Heart right ventricle (tissue), 16 donors: ENCODE results near the gene SPDYE4. TPM values are rescaled to one million over a fixed set of nuclear protein-coding genes. Genes with fewer than 3 reads are reported as not detected.

Experiments
- ATAC-seq, 8 donors: fragments of 200-7000 bp; cut with Tn5 transposase; one replicate each; pipeline ENCODE4 v1.9.1; 2020; ENCODE audit warnings: mild to moderate bottlenecking in 8 of 8, moderate library complexity in 8 of 8, moderate number of reproducible peaks in 1 of 8
- DNase-seq, 2 donors: peaks; one replicate each; pipeline ENCODE4 v3.0.0-alpha.2; 2020
- H3K27ac ChIP-seq, 10 donors: fragments of 200-600 bp; sonication (generic) in 2 of 10; one replicate each; pipeline versions ENCODE4 v1.5.0 to v1.8.0; 2020 to 2022; ENCODE audit warnings: mild to moderate bottlenecking in 3 of 10
- H3K27me3 ChIP-seq, 7 donors: fragments of 200-600 bp; one replicate each; pipeline ENCODE4 v1.8.0; 2021 to 2022; ENCODE audit warnings: mild to moderate bottlenecking in 2 of 7
- H3K36me3 ChIP-seq, 9 donors: fragments of 200-600 bp; sonication (generic) in 1 of 9; one replicate each; pipeline versions ENCODE4 v1.5.0 to v1.8.0; 2020 to 2022; ENCODE audit warnings: mild to moderate bottlenecking in 2 of 9
- H3K4me1 ChIP-seq, 9 donors: fragments of 200-600 bp; sonication (generic) in 1 of 9; one replicate each; pipeline versions ENCODE4 v1.5.0 to v1.8.0; 2020 to 2022; ENCODE audit warnings: mild to moderate bottlenecking in 4 of 9
- H3K4me3 ChIP-seq, 10 donors: fragments of 200-600 bp; sonication (generic) in 2 of 10; one replicate each; pipeline versions ENCODE4 v1.5.0 to v1.8.0; 2020 to 2022; ENCODE audit warnings: mild to moderate bottlenecking in 7 of 10, moderate library complexity in 2 of 10
- H3K9me3 ChIP-seq, 11 donors: fragments of 200-600 bp in 10 of 11; sonication (generic) in 2 of 11; one replicate each; pipeline versions ENCODE4 v1.5.0 to v1.8.0; 2013 to 2022; ENCODE audit warnings: mild to moderate bottlenecking in 2 of 11, control low read depth in 1 of 11, moderate library complexity in 1 of 11
- CTCF ChIP-seq, 9 donors: fragments of 200-600 bp; sonication (generic) in 2 of 9; IDR thresholded peaks; one replicate each; pipeline versions ENCODE4 v1.5.0 to v1.8.0; 2021 to 2022; ENCODE audit warnings: antibody characterized with exemption in 9 of 9, mild to moderate bottlenecking in 5 of 9, moderate library complexity in 1 of 9
- WGBS, 2 donors: extraction: QIAGEN DNeasy Blood & Tissue Kit; methylation state at CpG; one replicate each; pipeline ENCODE4 v1.1.7; 2013; ENCODE audit warnings: inconsistent platforms in 1 of 2; 5-methylcytosine and 5-hydroxymethylcytosine counted together
- intact Hi-C, 10 donors: fragments of 100-400 bp; cut with DNase I; formaldehyde crosslinking; loops; one replicate each; pipeline versions ENCODE4 v1.11.1 to v1.14.2; 2022
- polyA plus RNA-seq, 2 donors: library from polyadenylated mRNA; stranded (reverse); fragments of 200-250 nt; gene quantifications; one replicate each; pipeline ENCODE4 v1.2.3, GENCODE V29; 2013
- total RNA-seq, 10 donors: library from RNA; stranded (reverse); fragmentation: NEBNext Ultra II Directional in 3 of 10; extraction: Animal tissue kit (Norgen Biotek cat#: 25700) in 3 of 10; gene quantifications; one replicate each; pipeline versions ENCODE4 v1.2.1 to v1.2.4, GENCODE V29; 2021 to 2023
- donor health status: Arrhythmogenic right ventricular cardiomyopathy.
- donor health status: ischemic (EF 13 %, LVEDD 7.1; RV severe dilation, severe dysfunction).
- donor health status: healthy with polysubstance abuse.
- donor health status: DM: no; HTN: yes; CAD: no.
- donor health status: DM: no; HTN: no; CAD: no.
- donor health status: ischemic (EF 25% LVEDD 6.9; RV normal size, moderate dysfunction).
- donor health status: ischemic (EF 25% LVEDD 5.7; RV mildly dilated, moderate dysfunction).
- donor health status: healthy.
- donor health status: DM: yes; HTN: yes; CAD: no.
- donor health status: Ischemic cardiomyopathy.
- donor health status: ischemic (EF 35%, LVEDD 5.7; RV mildly dilated, moderate dysfunction).
- donor health status: nonischemic (EF 11% LVEDD 7.7; RV severe dilation, severe dysfunction).
- donor health status: DM: yes; HTN: yes; CAD: no.
- donor health status: PGD.
- donor health status: ischemic (EF 29% LVEDD 5.4; RV normal size, mild dysfunction).
- donor health status: nonischemic (EF 23%, LVEDD 6.1; RV moderate dilation, normal function).

Gene SPDYE4
- total and polyA plus RNA-seq, 12 donors = not detected

DNA sequence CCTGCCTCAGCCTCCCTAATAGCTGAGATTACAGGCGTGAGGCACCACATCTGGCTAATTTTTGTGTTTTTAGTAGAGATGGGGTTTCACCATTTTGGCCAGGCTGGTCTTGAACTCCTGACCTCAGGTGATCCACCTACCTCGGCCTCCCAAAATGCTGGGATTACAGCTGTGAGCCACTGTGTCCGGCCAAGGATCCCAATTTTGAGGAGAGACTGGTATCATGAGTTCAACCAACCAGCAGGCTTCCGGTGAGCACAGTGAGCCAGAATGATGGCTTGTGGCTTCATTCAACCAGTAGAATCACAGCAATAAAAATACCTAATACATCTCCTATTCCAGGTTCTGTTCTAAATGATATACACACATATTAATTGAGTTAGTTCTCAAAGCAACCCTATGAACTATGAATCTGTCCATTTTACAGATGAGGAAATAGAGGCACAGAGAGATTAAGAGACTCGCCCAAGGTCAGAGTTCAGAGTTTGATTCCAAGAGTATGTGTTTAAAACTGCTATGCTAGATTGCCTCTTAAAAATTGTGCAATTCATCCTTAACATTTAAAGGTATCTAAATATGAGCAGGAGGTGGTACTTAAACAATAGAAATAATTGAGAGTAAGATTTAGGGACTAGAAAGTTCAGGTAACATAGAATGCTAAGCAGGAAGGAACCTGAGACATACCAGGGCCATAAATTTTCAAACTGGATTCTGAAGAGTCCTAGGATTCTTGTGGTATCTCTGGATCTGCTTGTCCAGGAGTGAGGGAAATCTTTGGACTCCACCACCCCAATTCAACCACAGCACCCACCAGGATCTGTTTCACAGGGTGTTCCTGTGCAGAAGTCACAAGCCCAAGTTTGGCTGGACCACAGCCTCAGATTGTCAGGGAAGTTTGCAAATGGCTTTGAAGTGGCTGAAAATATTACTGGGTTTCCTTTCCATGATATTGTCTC, 38.8 kb downstream of the SPDYE4 start:
- no peak for TF ChIP-seq CTCF (IDR thresholded peaks at IDR 0.05)
- ATAC-seq (no peak), DNase-seq (no peak)
- intact Hi-C loops = no loop called here
- 89 to 98% methylated on average over 5 of the region's 5 CpGs for WGBS, 2 donors
- Histone ChIP-seq H3K4me1 (peaks cover 0 to 7% (median 0%) of the 10 kb centered on the region in 9 donors), H3K4me3 (no peak overlapping the region), H3K9me3 (no peaks in the 10 kb centered on the region), H3K36me3 (no peaks in the 10 kb centered on the region), H3K27ac (no peak overlapping the region), H3K27me3 (no peaks in the 10 kb centered on the region)

DNA sequence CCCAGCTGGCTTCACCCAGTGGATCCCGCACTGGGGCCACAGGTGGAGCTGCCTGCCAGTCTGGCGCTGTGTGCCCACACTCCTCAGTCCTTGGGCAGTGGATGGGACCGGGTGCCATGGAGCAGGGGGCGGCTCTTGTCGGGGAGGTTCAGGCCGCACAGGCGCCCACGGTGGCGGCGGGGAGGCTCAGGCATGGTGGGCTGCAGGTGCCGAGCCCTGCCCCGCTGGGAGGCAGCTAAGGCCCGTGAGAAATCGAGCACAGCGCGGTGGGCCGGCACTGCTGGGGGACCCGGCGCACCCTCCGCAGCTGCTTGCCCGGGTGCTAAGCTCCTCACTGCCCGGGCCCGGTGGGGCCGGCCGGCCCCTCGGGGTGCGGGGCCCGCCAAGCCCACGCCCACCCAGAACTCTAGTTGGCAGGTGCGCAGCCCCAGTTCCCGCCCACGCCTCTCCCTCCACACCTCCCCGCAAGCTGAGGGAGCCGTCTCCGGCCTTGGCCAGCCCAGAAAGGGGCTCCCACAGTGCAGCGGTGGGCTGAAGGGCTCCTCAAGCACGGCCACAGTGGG, 40.3 kb downstream of the SPDYE4 start:
- WGBS, 2 donors = 97 to 98% methylated on average over 26 to 37 of the region's 37 CpGs
- Histone ChIP-seq H3K4me1 (peaks cover 0 to 7% (median 0%) of the 10 kb centered on the region in 9 donors), H3K27ac (no peak overlapping the region), H3K27me3 (no peaks in the 10 kb centered on the region), H3K9me3 (no peaks in the 10 kb centered on the region), H3K36me3 (no peaks in the 10 kb centered on the region), H3K4me3 (no peak overlapping the region)
- no peak for ATAC-seq
- DNase-seq = no peak
- intact Hi-C loops = no loop called here
- no peak for TF ChIP-seq CTCF (IDR thresholded peaks at IDR 0.05)

DNA sequence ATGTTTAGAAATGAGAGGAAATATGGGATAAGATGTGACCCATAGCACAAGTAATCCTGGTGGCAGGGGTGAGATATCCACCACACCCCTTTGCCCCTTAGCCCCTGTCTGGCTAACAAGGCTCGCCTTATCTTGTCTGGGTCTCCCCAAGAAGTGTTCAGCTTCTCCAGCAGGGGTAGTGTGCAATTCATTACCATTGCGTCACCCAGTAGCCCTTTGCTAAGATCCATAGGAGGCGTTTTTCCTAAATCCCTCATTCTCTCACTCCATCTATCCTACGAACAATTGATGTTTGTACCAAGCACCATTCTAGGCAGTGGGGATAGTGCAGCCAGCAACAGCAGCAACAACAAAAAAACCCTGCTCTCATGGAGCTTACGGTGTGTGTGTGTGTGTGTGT, 44.5 kb downstream of the SPDYE4 start:
- intact Hi-C loops = no loop called here
- DNase-seq (no peak), ATAC-seq (no peak)
- no peaks in the 10 kb centered on the region for H3K36me3 ChIP-seq
- no peaks in the 10 kb centered on the region for H3K27me3 ChIP-seq
- 97% methylated on average over 5 of the region's 5 CpGs for WGBS, 2 donors
- no peak for TF ChIP-seq CTCF (IDR thresholded peaks at IDR 0.05)
- no peak overlapping the region for H3K4me3 ChIP-seq
- H3K9me3 ChIP-seq = no peaks in the 10 kb centered on the region
- no peak overlapping the region for H3K27ac ChIP-seq
- H3K4me1 ChIP-seq = peaks cover 0 to 13% (median 0%) of the 10 kb centered on the region in 9 donors

DNA sequence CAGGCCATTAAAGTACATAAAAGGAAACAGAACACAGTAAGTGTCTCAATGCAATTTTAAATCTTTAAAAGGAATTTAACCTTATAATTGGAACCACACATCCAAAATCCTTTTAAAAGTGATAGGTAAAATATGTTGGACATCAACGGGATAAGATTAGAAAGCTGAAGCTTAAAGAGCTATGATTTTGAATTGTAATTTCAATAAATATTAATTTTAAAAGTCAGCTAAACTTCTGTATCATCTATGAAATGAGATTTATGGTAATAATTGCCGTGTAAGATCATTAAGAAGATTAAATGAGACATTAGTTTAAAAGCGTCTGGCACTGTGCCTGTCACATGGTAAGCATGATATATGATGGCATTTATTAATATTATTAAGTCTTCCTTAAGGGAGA, 45.0 kb downstream of the SPDYE4 start:
- Histone ChIP-seq H3K4me1 (peaks cover 0 to 17% (median 2%) of the 10 kb centered on the region in 9 donors), H3K36me3 (no peaks in the 10 kb centered on the region), H3K27me3 (no peaks in the 10 kb centered on the region), H3K27ac (no peak overlapping the region), H3K4me3 (no peak overlapping the region), H3K9me3 (no peaks in the 10 kb centered on the region)
- intact Hi-C loops = no loop called here
- WGBS, 2 donors = 89 to 90% methylated on average over 3 of the region's 3 CpGs
- TF ChIP-seq CTCF (IDR thresholded peaks at IDR 0.05) = no peak
- ATAC-seq = no peak
- no peak for DNase-seq
